ENCODE measurements around the gene HSFX3. TPM values are rescaled to one million over a fixed set of nuclear protein-coding genes. Genes with fewer than 3 reads are reported as not detected.
A peak's percentile ranks its signal among the peaks of the same experiment; 100 is the strongest.
"Not testable (repeated sequence)": the region's sequence is repeated elsewhere in the genome, so short reads cannot be mapped to it uniquely, and the experiment has no call there.

Gene HSFX3
- total and polyA plus RNA-seq, 2 donors (not counting 1 experiment from before 2014, with no cell fraction given), result not detected

- H4K20me1 ChIP-seq (ENCODE audit: control insufficient read depth, insufficient read depth, low read length, poor library complexity, severe bottlenecking); H3K9me3 Mint-ChIP-seq (ENCODE audit: insufficient read depth); ATAC-seq (ENCODE audit: low read depth); H3K27ac Mint-ChIP-seq; H3K4me1 Mint-ChIP-seq; H3K27ac ChIP-seq (ENCODE audit: low read length in 2 of 2); H3K4me3 Mint-ChIP-seq; H3K4me3 ChIP-seq (ENCODE audit: control extremely low read depth in 1 of 5, extremely low read depth in 1 of 5, insufficient read depth in 1 of 5, low read depth in 2 of 5, low read length in 4 of 5); H3K9ac ChIP-seq (ENCODE audit: low read length); CTCF ChIA-PET; H3K27me3 Mint-ChIP-seq; H3K27me3 ChIP-seq (replicated peaks in 1 of 4; ENCODE audit: control extremely low read depth in 1 of 4, control insufficient read depth in 3 of 4, insufficient read depth in 4 of 4, low read length in 3 of 4); H3K9me3 ChIP-seq (ENCODE audit: control extremely low read depth in 1 of 3, control insufficient read depth in 2 of 3, insufficient read depth in 1 of 3, low read length in 2 of 3); intact Hi-C loops (cut with micrococcal nuclease); H2AFZ ChIP-seq (ENCODE audit: insufficient read depth, low read depth, low read length, poor library complexity, severe bottlenecking); H3K36me3 ChIP-seq (replicated peaks in 1 of 2; ENCODE audit: control extremely low read depth in 1 of 2, control insufficient read depth in 1 of 2, extremely low read depth in 1 of 2, insufficient read depth in 2 of 2, low read length in 1 of 2); H3K79me2 ChIP-seq (ENCODE audit: control insufficient read depth, insufficient read depth, low read length); H3K4me1 ChIP-seq (ENCODE audit: control insufficient read depth in 2 of 2, insufficient read depth in 2 of 2, low read length in 2 of 2); H3K4me2 ChIP-seq (replicated peaks; ENCODE audit: low read depth, low read length, poor library complexity, severe bottlenecking); DNase-seq: not testable (repeated sequence)
- no CpG with 5 or more reads among the region's 1 CpG for whole genome bisulfite sequencing (ENCODE audit: insufficient coverage)
- POLR2A ChIA-PET, result interaction anchor here (0.6 kb wide), 1 partner anchor 28 kb away, joined by 3 read pairs; no protein-coding TSS in a partner anchor
Measured at GRCh38 chrX:149546962-149547361, 2.8 kb downstream of the HSFX3 start.

GRCh38 chrX:149545545-149546543, 3.9 kb downstream of the HSFX3 start:
- not testable (repeated sequence) for H3K4me3 Mint-ChIP-seq
- no CpG with 5 or more reads among the region's 29 CpGs for WGBS (ENCODE audit: insufficient coverage)

More at GRCh38 chrX:149545545-149546543, 3.9 kb downstream of the HSFX3 start:
- H2AFZ ChIP-seq (ENCODE audit: insufficient read depth, low read depth, low read length, poor library complexity, severe bottlenecking); CTCF ChIA-PET; H3K79me2 ChIP-seq (ENCODE audit: control insufficient read depth, insufficient read depth, low read length); H3K4me3 ChIP-seq (ENCODE audit: control extremely low read depth in 1 of 5, extremely low read depth in 1 of 5, insufficient read depth in 1 of 5, low read depth in 2 of 5, low read length in 4 of 5); H3K4me2 ChIP-seq (replicated peaks; ENCODE audit: low read depth, low read length, poor library complexity, severe bottlenecking); H3K27me3 Mint-ChIP-seq; H3K9me3 Mint-ChIP-seq (ENCODE audit: insufficient read depth); H4K20me1 ChIP-seq (ENCODE audit: control insufficient read depth, insufficient read depth, low read length, poor library complexity, severe bottlenecking); intact Hi-C loops (cut with micrococcal nuclease); H3K9me3 ChIP-seq (ENCODE audit: control extremely low read depth in 1 of 3, control insufficient read depth in 2 of 3, insufficient read depth in 1 of 3, low read length in 2 of 3); H3K27ac ChIP-seq (ENCODE audit: low read length in 2 of 2); ATAC-seq (ENCODE audit: low read depth); H3K4me1 ChIP-seq (ENCODE audit: control insufficient read depth in 2 of 2, insufficient read depth in 2 of 2, low read length in 2 of 2); H3K9ac ChIP-seq (ENCODE audit: low read length); H3K27me3 ChIP-seq (replicated peaks in 1 of 4; ENCODE audit: control extremely low read depth in 1 of 4, control insufficient read depth in 3 of 4, insufficient read depth in 4 of 4, low read length in 3 of 4); H3K36me3 ChIP-seq (replicated peaks in 1 of 2; ENCODE audit: control extremely low read depth in 1 of 2, control insufficient read depth in 1 of 2, extremely low read depth in 1 of 2, insufficient read depth in 2 of 2, low read length in 1 of 2); DNase-seq; H3K4me1 Mint-ChIP-seq: not testable (repeated sequence)
- POLR2A ChIA-PET, result interaction anchor here (0.6 kb wide), 1 partner anchor 27 kb away, joined by 3 read pairs; no protein-coding TSS in a partner anchor
- peak overlapping the region; percentile 41 for H3K27ac Mint-ChIP-seq
